Measurements from ENCODE around the gene ABAT.

DNA sequence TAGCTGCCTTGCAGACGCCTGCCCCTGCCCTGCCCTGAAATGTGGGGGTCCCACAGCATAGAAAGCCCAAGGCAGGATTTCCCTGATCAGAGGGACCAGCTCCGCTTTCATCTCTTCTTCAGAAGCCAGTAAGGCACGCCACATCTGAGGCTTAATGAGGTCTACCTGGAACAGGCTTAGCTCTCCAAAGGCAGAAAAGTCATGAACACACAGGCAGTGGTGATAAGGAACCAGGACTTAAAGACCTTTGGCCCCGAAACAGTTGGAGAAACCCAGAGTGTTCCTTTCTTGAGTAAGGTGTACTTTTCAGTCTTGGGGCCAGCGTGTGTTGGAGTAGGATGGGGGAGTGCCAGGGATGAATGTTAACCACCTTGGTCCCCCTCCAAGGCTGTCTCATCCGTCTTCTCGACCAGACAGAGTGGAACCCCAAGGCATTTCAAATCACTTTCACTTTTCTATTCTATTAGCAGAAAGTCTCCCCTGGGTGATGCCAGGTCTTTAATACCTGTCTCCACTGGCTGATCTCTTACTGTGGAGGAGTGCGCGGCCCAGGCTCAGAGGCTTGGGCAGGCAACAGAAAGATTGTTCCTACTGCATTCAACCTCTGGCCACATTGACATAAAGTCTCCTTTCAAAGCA lies 79.1 kb downstream of the ABAT start:
- TF ChIP-seq, protein P1, sequence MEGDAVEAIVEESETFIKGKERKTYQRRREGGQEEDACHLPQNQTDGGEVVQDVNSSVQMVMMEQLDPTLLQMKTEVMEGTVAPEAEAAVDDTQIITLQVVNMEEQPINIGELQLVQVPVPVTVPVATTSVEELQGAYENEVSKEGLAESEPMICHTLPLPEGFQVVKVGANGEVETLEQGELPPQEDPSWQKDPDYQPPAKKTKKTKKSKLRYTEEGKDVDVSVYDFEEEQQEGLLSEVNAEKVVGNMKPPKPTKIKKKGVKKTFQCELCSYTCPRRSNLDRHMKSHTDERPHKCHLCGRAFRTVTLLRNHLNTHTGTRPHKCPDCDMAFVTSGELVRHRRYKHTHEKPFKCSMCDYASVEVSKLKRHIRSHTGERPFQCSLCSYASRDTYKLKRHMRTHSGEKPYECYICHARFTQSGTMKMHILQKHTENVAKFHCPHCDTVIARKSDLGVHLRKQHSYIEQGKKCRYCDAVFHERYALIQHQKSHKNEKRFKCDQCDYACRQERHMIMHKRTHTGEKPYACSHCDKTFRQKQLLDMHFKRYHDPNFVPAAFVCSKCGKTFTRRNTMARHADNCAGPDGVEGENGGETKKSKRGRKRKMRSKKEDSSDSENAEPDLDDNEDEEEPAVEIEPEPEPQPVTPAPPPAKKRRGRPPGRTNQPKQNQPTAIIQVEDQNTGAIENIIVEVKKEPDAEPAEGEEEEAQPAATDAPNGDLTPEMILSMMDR (IDR thresholded peaks at IDR 0.05) = no peak
- TF ChIP-seq POLR2A (IDR thresholded peaks at IDR 0.05) = no peak
